HUES64 (cell line): ENCODE data around the gene HOXD9.

ENCODE experiments used
- H3K27ac ChIP-seq: 2 replicates; pipeline ENCODE4 v1.7.0; 2013; ENCODE audit warnings: low read depth, low read length, inconsistent platforms
- H3K27me3 ChIP-seq: 2 replicates; pipeline ENCODE4 v1.6.1; 2013; ENCODE audit warnings: mild to moderate bottlenecking, low read length; ENCODE audit not compliant: insufficient read depth
- H3K36me3 ChIP-seq: 2 replicates; pipeline ENCODE4 v1.6.1; 2013; ENCODE audit warnings: mild to moderate bottlenecking, low read length; ENCODE audit not compliant: insufficient read depth
- H3K4me1 ChIP-seq: 2 replicates; pipeline ENCODE4 v1.6.1; 2013; ENCODE audit warnings: mild to moderate bottlenecking, low read length, moderate library complexity; ENCODE audit not compliant: insufficient read depth
- H3K4me3 ChIP-seq: 2 replicates; pipeline ENCODE4 v1.5.1; 2013; ENCODE audit warnings: mild to moderate bottlenecking, low read length, moderate library complexity
- H3K9ac ChIP-seq: 2 replicates; pipeline ENCODE4 v1.6.1; 2013; ENCODE audit warnings: mild to moderate bottlenecking, low read depth, low read length
- H3K9me3 ChIP-seq: 2 replicates; pipeline ENCODE4 v1.6.1; 2013; ENCODE audit warnings: low read depth, low read length; ENCODE audit not compliant: insufficient read depth
- WGBS: fragments of 150-250, 120-280 bp; methylation state at CpG from one replicate; pipeline ENCODE4 v1.1.7; 2013; ENCODE audit warnings: missing lambda C conversion rate; 5-methylcytosine and 5-hydroxymethylcytosine counted together

The HOXD9 gene

DNA sequence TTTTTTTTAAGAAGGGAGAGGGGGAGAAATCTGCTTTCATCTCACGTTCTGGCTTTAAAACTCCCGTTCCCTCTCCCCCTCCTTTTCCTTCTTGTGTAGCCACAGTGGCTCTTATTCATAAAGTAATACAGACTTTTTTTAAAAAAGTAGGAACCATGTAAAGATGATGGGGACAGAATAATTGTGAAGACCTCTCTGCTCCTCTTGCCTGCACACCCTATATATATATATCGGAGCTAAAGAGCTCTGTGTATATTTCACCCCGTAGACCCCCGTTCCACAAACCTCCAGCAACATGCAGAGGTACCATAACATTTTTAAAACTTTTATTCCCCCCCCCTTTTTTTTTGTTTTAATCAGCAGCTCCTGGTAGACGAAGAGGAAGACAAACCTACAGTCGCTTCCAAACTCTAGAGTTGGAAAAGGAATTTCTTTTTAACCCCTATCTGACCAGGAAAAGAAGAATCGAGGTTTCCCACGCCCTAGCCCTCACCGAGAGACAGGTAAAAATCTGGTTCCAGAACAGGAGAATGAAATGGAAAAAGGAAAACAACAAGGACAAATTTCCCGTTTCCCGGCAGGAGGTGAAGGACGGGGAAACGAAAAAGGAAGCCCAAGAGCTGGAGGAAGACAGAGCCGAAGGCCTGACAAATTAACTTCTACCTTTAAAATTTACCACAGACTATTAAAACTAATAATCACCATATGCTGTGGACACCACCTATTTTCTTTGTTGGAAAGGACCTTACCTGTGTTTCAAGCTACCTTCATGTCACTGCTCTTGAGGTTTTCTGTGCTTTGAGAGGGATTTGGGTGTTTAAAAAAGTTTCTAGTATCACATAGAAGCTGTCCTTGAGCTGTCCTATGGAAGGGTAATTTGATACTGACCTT lies 8.7 kb downstream of the HOXD9 start:
- no peak overlapping the region for H3K27ac ChIP-seq
- no peak overlapping the region for H3K4me3 ChIP-seq
- no peak overlapping the region for H3K9ac ChIP-seq
- H3K4me1 ChIP-seq, result peaks cover 16% of the 10 kb centered on the region; the same call in 1 of the 2 replicates
- WGBS, result 21% methylated on average over 11 of the region's 15 CpGs
- H3K36me3 ChIP-seq, result no peaks in the 10 kb centered on the region
- no peaks in the 10 kb centered on the region for H3K9me3 ChIP-seq
- peaks cover 100% of the 10 kb centered on the region for H3K27me3 ChIP-seq

GRCh38 chr2:176131848-176132158 lies 9.3 kb downstream of the HOXD9 start:
- no peak overlapping the region for H3K27ac ChIP-seq
- H3K9me3 ChIP-seq, result no peaks in the 10 kb centered on the region
- peaks cover 100% of the 10 kb centered on the region for H3K27me3 ChIP-seq
- no peak overlapping the region for H3K9ac ChIP-seq
- H3K36me3 ChIP-seq, result no peaks in the 10 kb centered on the region
- H3K4me1 ChIP-seq, result peaks cover 16% of the 10 kb centered on the region; the same call in 1 of the 2 replicates
- WGBS, result 26% methylated on average over 3 of the region's 4 CpGs
- no peak overlapping the region for H3K4me3 ChIP-seq

DNA sequence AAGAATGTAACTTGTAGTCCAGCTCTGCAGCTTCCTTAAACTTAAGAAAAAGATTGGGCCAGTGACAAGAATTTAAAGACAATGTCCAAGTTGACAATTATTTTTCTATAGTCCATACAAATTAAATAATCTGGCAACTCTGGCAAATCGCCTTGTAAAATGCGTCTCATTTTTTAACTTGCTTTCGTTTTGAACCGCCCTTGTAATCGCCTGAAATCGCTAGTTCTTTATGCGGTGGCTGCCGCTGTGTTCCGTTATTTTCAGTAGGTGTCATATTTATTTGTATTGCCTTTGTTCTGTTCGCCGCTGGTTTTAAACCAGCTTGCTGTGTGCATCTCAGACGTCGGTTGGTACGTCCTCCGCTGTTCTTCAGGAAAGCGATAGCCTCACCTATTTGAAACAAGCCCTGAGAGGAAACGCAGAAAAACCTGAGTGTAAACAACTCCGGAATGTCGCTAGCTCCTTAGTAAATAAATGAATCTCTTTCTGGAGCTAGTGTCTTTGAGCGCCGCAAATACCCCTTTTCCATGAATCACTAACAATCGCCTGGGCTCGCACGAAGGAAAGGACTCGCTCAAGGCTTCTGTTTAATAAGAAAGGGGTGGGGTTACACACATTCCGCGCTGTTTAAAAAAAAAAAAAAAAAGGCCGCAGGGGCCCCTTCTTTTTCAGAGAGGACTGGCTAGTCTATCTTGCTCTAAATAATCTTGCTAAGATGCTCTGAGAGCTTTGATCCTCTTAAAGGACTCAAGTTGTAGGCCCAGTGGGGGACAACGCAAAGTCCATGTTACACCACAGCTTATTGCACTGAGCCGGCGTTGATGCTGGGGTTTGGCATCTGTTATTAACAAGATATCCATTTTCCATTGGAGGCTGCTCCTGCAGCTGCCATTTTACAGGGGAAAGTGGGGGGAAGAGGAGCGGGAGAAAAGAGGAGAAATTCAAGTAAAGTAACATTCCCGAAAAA lies 10.0 kb downstream of the HOXD9 start:
- Histone ChIP-seq H3K4me1 (peaks cover 16% of the 10 kb centered on the region; the same call in 1 of the 2 replicates), H3K9ac (no peak overlapping the region), H3K36me3 (no peaks in the 10 kb centered on the region), H3K9me3 (no peaks in the 10 kb centered on the region), H3K27ac (no peak overlapping the region), H3K4me3 (no peak overlapping the region), H3K27me3 (peaks cover 100% of the 10 kb centered on the region)
- 2% methylated on average over 32 of the region's 33 CpGs for WGBS

GRCh38 chr2:176133389-176133788 lies 10.9 kb downstream of the HOXD9 start:
- Histone ChIP-seq H3K36me3 (no peaks in the 10 kb centered on the region), H3K27ac (no peak overlapping the region), H3K4me1 (peaks cover 10% of the 10 kb centered on the region; the same call in 1 of the 2 replicates), H3K9me3 (no peaks in the 10 kb centered on the region), H3K9ac (no peak overlapping the region), H3K4me3 (no peak overlapping the region), H3K27me3 (peaks cover 100% of the 10 kb centered on the region)

GRCh38 chr2:176134035-176134434 lies 11.5 kb downstream of the HOXD9 start:
- H3K36me3 ChIP-seq, result no peaks in the 10 kb centered on the region
- 9% methylated on average over 4 of the region's 4 CpGs for WGBS
- H3K27me3 ChIP-seq, result peaks cover 100% of the 10 kb centered on the region
- H3K9ac ChIP-seq, result no peak overlapping the region
- no peaks in the 10 kb centered on the region for H3K9me3 ChIP-seq
- peaks cover 6% of the 10 kb centered on the region; the same call in 1 of the 2 replicates for H3K4me1 ChIP-seq
- H3K27ac ChIP-seq, result no peak overlapping the region
- no peak overlapping the region for H3K4me3 ChIP-seq

- Histone ChIP-seq H3K9ac (no peak overlapping the region), H3K4me3 (no peak overlapping the region), H3K4me1 (peaks cover 3% of the 10 kb centered on the region; the same call in 1 of the 2 replicates), H3K9me3 (no peaks in the 10 kb centered on the region), H3K36me3 (no peaks in the 10 kb centered on the region), H3K27me3 (peaks cover 100% of the 10 kb centered on the region), H3K27ac (no peak overlapping the region)
Observed at GRCh38 chr2:176135035-176135440, 12.5 kb downstream of the HOXD9 start.

DNA sequence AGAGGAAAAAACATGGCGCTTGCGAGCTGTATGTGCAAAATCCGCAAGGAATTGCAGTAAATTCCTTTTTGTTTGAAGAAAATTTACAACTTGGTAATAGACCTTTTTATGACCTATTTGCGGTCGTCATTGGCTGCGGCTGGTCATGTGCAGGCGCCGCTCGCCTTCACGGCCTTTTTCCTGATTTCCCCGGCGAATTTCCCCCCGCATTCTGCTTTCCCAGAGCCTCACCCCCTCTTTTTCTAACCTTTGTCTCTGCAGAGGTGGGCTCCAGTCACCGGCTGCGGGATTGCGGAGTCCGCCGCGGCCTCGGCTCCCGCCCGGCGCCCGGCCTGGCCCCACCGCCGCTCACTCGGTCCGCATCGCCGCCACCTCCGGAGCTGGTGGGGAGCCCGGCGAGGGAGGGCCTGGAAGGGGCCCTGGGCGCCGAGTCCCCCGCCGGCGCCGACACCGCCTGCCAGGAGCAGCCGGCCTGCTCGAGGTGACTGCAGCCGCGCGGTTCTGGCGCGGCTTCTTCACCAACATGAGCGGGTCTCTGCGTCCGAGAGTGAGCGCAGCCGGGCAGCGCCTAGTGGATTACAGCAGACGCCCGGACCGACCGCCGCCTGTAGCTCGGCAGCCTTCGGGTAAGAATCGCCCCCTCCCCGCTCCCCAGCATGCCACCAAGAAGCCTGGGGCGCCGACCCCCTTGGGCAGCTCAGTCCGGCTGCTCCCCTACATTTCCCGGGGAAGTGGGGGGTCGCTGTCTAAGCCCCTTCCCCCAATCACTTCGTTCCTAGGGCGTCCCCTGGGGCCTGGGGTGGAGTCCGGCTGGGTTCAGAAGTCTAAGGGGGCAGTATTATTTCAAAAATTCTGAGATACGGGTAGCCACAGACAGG lies 14.1 kb downstream of the HOXD9 start:
- WGBS, result 2% methylated on average over 71 of the region's 71 CpGs
- no peak overlapping the region for H3K27ac ChIP-seq
- peaks cover 3% of the 10 kb centered on the region; the same call in 1 of the 2 replicates for H3K4me1 ChIP-seq
- no peaks in the 10 kb centered on the region for H3K36me3 ChIP-seq
- H3K9me3 ChIP-seq, result no peaks in the 10 kb centered on the region
- peaks cover 100% of the 10 kb centered on the region for H3K27me3 ChIP-seq
- peak overlapping the region; percentile 47 for H3K4me3 ChIP-seq
- H3K9ac ChIP-seq, result no peak overlapping the region

GRCh38 chr2:176137252-176137580 lies 14.7 kb downstream of the HOXD9 start:
- Histone ChIP-seq H3K4me3 (no peak overlapping the region), H3K36me3 (no peaks in the 10 kb centered on the region), H3K9me3 (no peaks in the 10 kb centered on the region), H3K4me1 (peaks cover 3% of the 10 kb centered on the region; the same call in 1 of the 2 replicates), H3K9ac (no peak overlapping the region), H3K27ac (no peak overlapping the region), H3K27me3 (peaks cover 100% of the 10 kb centered on the region)
- WGBS, result 14% methylated on average over 2 of the region's 2 CpGs

DNA sequence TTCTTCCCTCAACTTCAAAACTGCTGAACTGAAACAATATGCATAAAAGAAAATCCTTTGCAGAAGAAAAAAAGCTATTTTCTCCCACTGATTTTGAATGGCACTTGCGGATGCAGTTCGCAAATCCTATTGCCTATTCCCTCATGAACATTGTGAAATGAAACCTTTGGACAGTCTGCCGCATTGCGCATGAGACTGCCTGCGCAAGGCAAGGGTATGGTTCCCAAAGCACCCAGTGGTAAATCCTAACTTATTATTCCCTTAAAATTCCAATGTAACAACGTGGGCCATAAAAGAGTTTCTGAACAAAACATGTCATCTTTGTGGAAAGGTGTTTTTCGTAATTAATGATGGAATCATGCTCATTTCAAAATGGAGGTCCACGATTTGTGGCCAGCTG lies 15.4 kb downstream of the HOXD9 start:
- Histone ChIP-seq H3K4me3 (no peak overlapping the region), H3K4me1 (no peaks in the 10 kb centered on the region; the same call in 1 of the 2 replicates), H3K27ac (no peak overlapping the region), H3K36me3 (no peaks in the 10 kb centered on the region), H3K9ac (no peak overlapping the region), H3K27me3 (peaks cover 100% of the 10 kb centered on the region), H3K9me3 (no peaks in the 10 kb centered on the region)
- WGBS, result 72% methylated on average over 8 of the region's 8 CpGs

- 64% methylated on average over 14 of the region's 14 CpGs for WGBS
- no peak overlapping the region for H3K9ac ChIP-seq
- H3K4me3 ChIP-seq, result no peak overlapping the region
- no peak overlapping the region for H3K27ac ChIP-seq
- H3K9me3 ChIP-seq, result no peaks in the 10 kb centered on the region
- H3K27me3 ChIP-seq, result peaks cover 100% of the 10 kb centered on the region
- no peaks in the 10 kb centered on the region; the same call in 1 of the 2 replicates for H3K4me1 ChIP-seq
- no peaks in the 10 kb centered on the region for H3K36me3 ChIP-seq
Observed at GRCh38 chr2:176138526-176138922, 16.0 kb downstream of the HOXD9 start.
